Cardiac ventricle fibroblast (primary cell): ENCODE data around the gene KIF27. TPM values are rescaled to one million over a fixed set of nuclear protein-coding genes. Genes with fewer than 3 reads are reported as not detected.

Source experiments
- total RNA-seq: library from RNA; depleted of rRNA; stranded (reverse); fragments of >200 nt; gene quantifications from 2 replicates; pipeline ENCODE4 v1.2.3, GENCODE V29; 2015

KIF27 gene, protein sequence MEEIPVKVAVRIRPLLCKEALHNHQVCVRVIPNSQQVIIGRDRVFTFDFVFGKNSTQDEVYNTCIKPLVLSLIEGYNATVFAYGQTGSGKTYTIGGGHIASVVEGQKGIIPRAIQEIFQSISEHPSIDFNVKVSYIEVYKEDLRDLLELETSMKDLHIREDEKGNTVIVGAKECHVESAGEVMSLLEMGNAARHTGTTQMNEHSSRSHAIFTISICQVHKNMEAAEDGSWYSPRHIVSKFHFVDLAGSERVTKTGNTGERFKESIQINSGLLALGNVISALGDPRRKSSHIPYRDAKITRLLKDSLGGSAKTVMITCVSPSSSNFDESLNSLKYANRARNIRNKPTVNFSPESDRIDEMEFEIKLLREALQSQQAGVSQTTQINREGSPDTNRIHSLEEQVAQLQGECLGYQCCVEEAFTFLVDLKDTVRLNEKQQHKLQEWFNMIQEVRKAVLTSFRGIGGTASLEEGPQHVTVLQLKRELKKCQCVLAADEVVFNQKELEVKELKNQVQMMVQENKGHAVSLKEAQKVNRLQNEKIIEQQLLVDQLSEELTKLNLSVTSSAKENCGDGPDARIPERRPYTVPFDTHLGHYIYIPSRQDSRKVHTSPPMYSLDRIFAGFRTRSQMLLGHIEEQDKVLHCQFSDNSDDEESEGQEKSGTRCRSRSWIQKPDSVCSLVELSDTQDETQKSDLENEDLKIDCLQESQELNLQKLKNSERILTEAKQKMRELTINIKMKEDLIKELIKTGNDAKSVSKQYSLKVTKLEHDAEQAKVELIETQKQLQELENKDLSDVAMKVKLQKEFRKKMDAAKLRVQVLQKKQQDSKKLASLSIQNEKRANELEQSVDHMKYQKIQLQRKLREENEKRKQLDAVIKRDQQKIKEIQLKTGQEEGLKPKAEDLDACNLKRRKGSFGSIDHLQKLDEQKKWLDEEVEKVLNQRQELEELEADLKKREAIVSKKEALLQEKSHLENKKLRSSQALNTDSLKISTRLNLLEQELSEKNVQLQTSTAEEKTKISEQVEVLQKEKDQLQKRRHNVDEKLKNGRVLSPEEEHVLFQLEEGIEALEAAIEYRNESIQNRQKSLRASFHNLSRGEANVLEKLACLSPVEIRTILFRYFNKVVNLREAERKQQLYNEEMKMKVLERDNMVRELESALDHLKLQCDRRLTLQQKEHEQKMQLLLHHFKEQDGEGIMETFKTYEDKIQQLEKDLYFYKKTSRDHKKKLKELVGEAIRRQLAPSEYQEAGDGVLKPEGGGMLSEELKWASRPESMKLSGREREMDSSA (N-terminal part only)
- total RNA-seq, result 1.1 and 1.6 TPM in 2 replicates

DNA sequence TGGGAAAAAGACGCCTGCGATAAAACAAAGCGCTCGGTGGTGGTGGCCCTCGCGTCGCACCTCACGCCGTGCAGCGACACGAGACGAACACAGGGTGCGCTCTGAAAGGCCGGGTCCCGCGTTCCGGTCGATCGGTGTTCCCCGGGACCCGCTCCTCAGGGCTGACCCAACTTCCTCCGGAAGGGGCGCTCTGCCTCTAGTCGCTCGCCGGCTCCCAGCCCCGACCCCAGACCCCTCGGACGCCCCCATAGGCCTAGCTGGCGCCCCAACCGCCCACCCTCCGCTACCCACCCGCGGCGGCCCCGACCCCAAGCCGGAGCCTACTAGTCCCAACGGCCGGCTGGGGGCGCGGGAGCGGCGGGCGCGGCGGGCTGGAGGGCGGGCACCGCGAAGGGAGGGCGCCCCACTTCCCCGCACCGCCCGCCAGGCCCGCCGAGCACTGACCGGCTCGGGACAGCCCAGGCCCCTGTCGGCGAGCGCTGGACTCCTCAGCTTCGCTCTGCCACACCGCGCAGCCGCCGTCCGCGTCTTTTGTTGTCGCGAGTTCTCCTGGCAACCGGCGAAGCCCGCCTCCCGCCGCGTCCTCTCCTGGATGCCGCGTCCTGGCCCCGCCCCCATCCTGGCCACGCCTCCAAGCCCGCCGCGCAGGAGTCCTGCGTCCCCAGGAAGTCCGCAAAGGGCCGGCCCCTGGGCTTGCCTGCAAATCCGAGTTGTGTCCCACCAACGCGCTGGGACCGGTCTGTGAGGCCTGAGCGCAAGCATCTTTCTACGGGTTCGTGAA lies at the start of gene KIF27:
Gene KIF27, minus strand, starts transcription at position 506 of the 781 bp plus-strand sequence. CDS start 5,841 bp downstream, outside the sequence.

DNA sequence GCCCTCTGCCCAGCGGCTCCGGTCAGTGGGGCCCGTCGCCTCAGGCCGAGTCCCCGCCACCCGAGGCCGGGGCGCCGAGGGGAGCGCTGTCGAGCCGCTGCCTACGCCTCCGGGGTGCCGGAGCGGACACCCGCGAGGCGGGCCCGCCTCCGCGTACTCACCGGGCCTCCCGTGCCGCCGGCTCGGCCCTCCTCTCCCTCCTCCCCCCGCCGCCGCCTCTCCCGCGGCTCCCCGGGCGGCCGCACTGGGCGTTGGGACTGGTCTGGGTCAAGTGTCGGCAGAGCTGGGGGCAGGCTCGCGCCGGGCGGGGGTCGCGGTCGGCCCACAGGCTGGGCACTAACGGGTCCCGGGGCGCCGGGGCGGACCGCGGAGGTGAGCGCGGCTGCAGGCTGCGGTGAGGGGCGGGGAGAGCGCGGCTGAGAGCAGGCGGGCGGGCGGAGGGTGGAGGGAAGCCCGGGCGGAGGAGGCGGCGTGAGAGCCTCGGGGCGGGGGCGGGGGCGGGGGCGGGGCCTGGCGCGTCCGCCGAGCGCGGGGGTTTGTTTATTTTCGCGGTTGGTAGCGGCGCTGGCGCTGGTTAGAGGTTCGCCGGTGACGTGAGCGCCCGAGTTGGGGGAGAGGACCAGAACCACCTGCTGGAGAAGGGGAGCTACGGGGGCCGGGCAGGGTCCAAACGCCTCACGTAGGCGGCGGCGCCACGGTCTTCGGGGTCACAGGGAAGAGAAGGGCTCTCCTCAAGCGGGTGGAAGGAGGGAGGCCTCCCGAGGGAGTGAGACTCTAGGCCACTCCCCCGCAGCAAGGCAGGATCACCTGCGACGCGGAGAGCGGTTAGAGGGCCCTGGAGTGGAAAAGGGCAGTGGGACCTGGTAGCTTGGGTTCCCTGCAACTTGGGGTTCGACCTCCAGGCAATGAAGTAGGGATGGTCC lies 103.6 kb downstream of the KIF27 start, which contains the start of gene GKAP1:
Gene GKAP1, minus strand, starts transcription at position 414 of the 923 bp plus-strand sequence. CDS start 11,252 bp downstream, outside the sequence.

Other genes with a start within 250 kb of the KIF27 start
- 59.1 and 65.6 TPM in 2 replicates for gene UBQLN1, start 213.5 kb downstream of the KIF27 start, total RNA-seq
- gene GKAP1, start 103.7 kb downstream of the KIF27 start, total RNA-seq, result 0.44 and 1.3 TPM in 2 replicates
- gene HNRNPK, start 58.8 kb upstream of the KIF27 start, total RNA-seq, result 411 and 450 TPM in 2 replicates
- 3.4 and 4.7 TPM in 2 replicates for gene RMI1, start 59.4 kb upstream of the KIF27 start, total RNA-seq